Measurements from ENCODE around the gene ZSWIM8.

- no peak for TF ChIP-seq CTCF (conservative IDR thresholded peaks at IDR 0.05)
- no peak for TF ChIP-seq ZFX (IDR thresholded peaks at IDR 0.05)
Observed at GRCh38 chr10:73803680-73804286, 18.4 kb downstream of the ZSWIM8 start.
